Activated CD8-positive, alpha-beta memory T cell treated with anti-CD3 and anti-CD28 coated beads, Interleukin-2, amount 50 U/mL, for 1 hour (primary cell): Measurements from ENCODE around the gene PPA1.
"Not testable (repeated sequence)": the region's sequence is repeated elsewhere in the genome, so short reads cannot be mapped to it uniquely, and the experiment has no call there.

Experiments used
- DNase-seq: peaks from one replicate; pipeline ENCODE4 v3.0.0-alpha.2; 2020; ENCODE audit errors: extremely low read depth

Gene PPA1

GRCh38 chr10:70169649-70170364, 63.4 kb downstream of the PPA1 start:
- no peak for DNase-seq

GRCh38 chr10:70169011-70169410, 64.2 kb downstream of the PPA1 start:
- DNase-seq = no peak

- no peak for DNase-seq
Observed at GRCh38 chr10:70167246-70167645, 66.0 kb downstream of the PPA1 start.

GRCh38 chr10:70166394-70166793, 66.8 kb downstream of the PPA1 start:
- no peak for DNase-seq

- no peak for DNase-seq
Observed at GRCh38 chr10:70164163-70164562, 69.1 kb downstream of the PPA1 start.

GRCh38 chr10:70163448-70163847, 69.8 kb downstream of the PPA1 start:
- DNase-seq = no peak

- DNase-seq = no peak
Observed at GRCh38 chr10:70162892-70163201, 70.4 kb downstream of the PPA1 start.

- no peak for DNase-seq
Observed at GRCh38 chr10:70162151-70162891, 70.9 kb downstream of the PPA1 start.

- DNase-seq = no peak
Observed at GRCh38 chr10:70160798-70161197, 72.4 kb downstream of the PPA1 start.

- not testable (repeated sequence) for DNase-seq
Observed at GRCh38 chr10:70159366-70159765, 73.9 kb downstream of the PPA1 start.

- DNase-seq = no peak
Observed at GRCh38 chr10:70158113-70158512, 75.1 kb downstream of the PPA1 start.

- no peak for DNase-seq
Observed at GRCh38 chr10:70155255-70155838, 77.9 kb downstream of the PPA1 start.
